PC-3 (cell line): ENCODE results near the gene CDH6.

Source experiments
- CTCF ChIP-seq: fragments of 300-600 bp; sonication (generic); conservative IDR thresholded peaks from 2 replicates; pipeline ENCODE4 v1.5.1; 2017; ENCODE audit warnings: antibody characterized with exemption, low read depth, mild to moderate bottlenecking, low read length
- EZH2 ChIP-seq: fragments of 300-600 bp; sonication (generic); IDR thresholded peaks from one replicate; pipeline ENCODE4 v1.6.1; 2017; ENCODE audit warnings: antibody characterized with exemption, mild to moderate bottlenecking, low read length; ENCODE audit not compliant: unreplicated experiment

GRCh38 chr5:31268256-31268655 lies 74.8 kb downstream of the CDH6 start:
- TF ChIP-seq CTCF (no peak), EZH2 (no peak)
